Kidney (tissue), 14 donors: ENCODE measurements around the gene LTA4H. TPM values are rescaled to one million over a fixed set of nuclear protein-coding genes. Genes with fewer than 3 reads are reported as not detected.
A peak's percentile ranks its signal among the peaks of the same experiment; 100 is the strongest.

Source experiments
- DNase-seq, 5 donors: peaks; one replicate each; pipeline ENCODE4 v3.0.0-alpha.2; 2013 to 2020
- FAIRE-seq: peaks from 2 replicates; lab custom pipeline; 2012; peaks lifted over from hg19 to GRCh38; lab: Jason Lieb, UNC
- H3K27ac ChIP-seq, 2 donors: one replicate each; pipeline ENCODE4 v1.7.0; 2013; ENCODE audit warnings: low read depth in 2 of 2, low read length in 2 of 2, inconsistent platforms in 1 of 2
- H3K27me3 ChIP-seq: one replicate; pipeline ENCODE4 v1.7.1; 2013; ENCODE audit warnings: low read length, inconsistent platforms; ENCODE audit not compliant: control insufficient read depth, insufficient read depth
- H3K36me3 ChIP-seq, 3 donors: one replicate each; pipeline versions ENCODE4 v1.7.0 to v1.7.1; 2013; ENCODE audit warnings: low read length in 3 of 3, control low read depth in 1 of 3, inconsistent platforms in 1 of 3; ENCODE audit not compliant: insufficient read depth in 3 of 3, control insufficient read depth in 2 of 3
- H3K4me1 ChIP-seq, 3 donors: one replicate each; pipeline versions ENCODE4 v1.7.0 to v1.7.1; 2013; ENCODE audit warnings: low read length in 3 of 3, inconsistent platforms in 1 of 3, low read depth in 1 of 3; ENCODE audit not compliant: control insufficient read depth in 2 of 3, insufficient read depth in 2 of 3
- H3K4me3 ChIP-seq, 3 donors: one replicate each; pipeline versions ENCODE4 v1.7.0 to v1.8.1; 2013; ENCODE audit warnings: low read length in 3 of 3, control low read depth in 1 of 3, inconsistent platforms in 1 of 3
- H3K9ac ChIP-seq, 3 donors: one replicate each; pipeline versions ENCODE4 v1.7.0 to v1.7.1; 2013; ENCODE audit warnings: low read length in 3 of 3, control low read depth in 1 of 3, inconsistent platforms in 1 of 3
- H3K9me3 ChIP-seq, 3 donors: one replicate each; pipeline versions ENCODE4 v1.7.0 to v1.7.1; 2013; ENCODE audit warnings: low read length in 3 of 3, control low read depth in 1 of 3, inconsistent platforms in 1 of 3; ENCODE audit not compliant: control insufficient read depth in 2 of 3, insufficient read depth in 1 of 3
- CTCF ChIP-seq: IDR thresholded peaks from 3 replicates; pipeline ENCODE4 v1.5.1; 2012; ENCODE audit warnings: mild to moderate bottlenecking, moderate library complexity, borderline replicate concordance; ENCODE audit not compliant: insufficient read depth; ENCODE audit errors: extremely low read depth
- intact Hi-C: fragments of 100-400 bp; cut with DNase I; formaldehyde crosslinking; loops from one replicate; pipeline ENCODE4 v1.11.1; 2022
- polyA plus RNA-seq: library from polyadenylated mRNA; stranded (reverse); fragments of 350-450 nt; fragmentation: Illumina TruSeq; extraction: RNeasy Lipid Tissue Mini Kit (QIAGEN cat#74804); gene quantifications from one replicate; pipeline ENCODE4 v1.2.3, GENCODE V29; 2014; ENCODE audit warnings: low read depth, low replicate concordance; ENCODE audit not compliant: insufficient read depth
- total RNA-seq: library from RNA; stranded (reverse); fragmentation: NEBNext Ultra II Directional; extraction: Animal tissue kit (Norgen Biotek cat#: 25700); gene quantifications from one replicate; pipeline ENCODE4 v1.2.1, GENCODE V29; 2021
- donor health status: control.
- donor health status: control.
- donor health status: control.
- donor health status: control.
- donor health status: control.
- donor health status: DM: yes; HTN: yes; CAD: no.
- donor health status: Normal renal cell carcinoma (clear cell type).

LTA4H gene
- total and polyA plus RNA-seq, 2 donors from 2014 or later = 56.5 to 57.4 TPM

GRCh38 chr12:96083020-96083719, 47.8 kb upstream of the LTA4H start:
- FAIRE-seq = no peak

GRCh38 chr12:96081596-96081995, 46.2 kb upstream of the LTA4H start:
- no peak overlapping the region for H3K4me3 ChIP-seq
- intact Hi-C loops = no loop called here
- peaks cover 0 to 5% (median 0%) of the 10 kb centered on the region in 3 donors for H3K4me1 ChIP-seq
- TF ChIP-seq CTCF = no peak
- H3K9ac ChIP-seq = no peak overlapping the region
- H3K36me3 ChIP-seq = no peaks in the 10 kb centered on the region
- H3K27me3 ChIP-seq = no peaks in the 10 kb centered on the region
- no peak overlapping the region for H3K27ac ChIP-seq
- DNase-seq (no peak), FAIRE-seq (no peak)
- H3K9me3 ChIP-seq = no peaks in the 10 kb centered on the region

More at GRCh38 chr12:96083020-96083719, 47.8 kb upstream of the LTA4H start:
- H3K4me1 ChIP-seq = peaks cover 0 to 4% (median 0%) of the 10 kb centered on the region in 3 donors
- H3K27me3 ChIP-seq = no peaks in the 10 kb centered on the region
- H3K4me3 ChIP-seq = no peak overlapping the region
- H3K36me3 ChIP-seq = no peaks in the 10 kb centered on the region
- no peaks in the 10 kb centered on the region for H3K9me3 ChIP-seq
- intact Hi-C loops = no loop called here
- TF ChIP-seq CTCF = no peak
- H3K27ac ChIP-seq = no peak overlapping the region
- no peak for DNase-seq
- H3K9ac ChIP-seq = no peak overlapping the region

GRCh38 chr12:96078231-96079135, 43.1 kb upstream of the LTA4H start:
- no peak overlapping the region for H3K4me3 ChIP-seq
- H3K36me3 ChIP-seq = no peaks in the 10 kb centered on the region
- TF ChIP-seq CTCF = no peak
- intact Hi-C loops = no loop called here
- DNase-seq (peak in 3 of 5 donors; percentile 22 to 85 (median 66)), FAIRE-seq (no peak)
- H3K27me3 ChIP-seq = no peaks in the 10 kb centered on the region
- H3K9me3 ChIP-seq = no peaks in the 10 kb centered on the region
- no peak overlapping the region for H3K9ac ChIP-seq
- H3K4me1 ChIP-seq = peaks cover 0 to 5% (median 0%) of the 10 kb centered on the region in 3 donors
- H3K27ac ChIP-seq = peak overlapping the region; percentile 23 to 28
